Neuronal stem cell (in vitro differentiated cells): ENCODE data around the gene ELOVL6.

Source experiments
- DNase-seq: peaks from one replicate; pipeline ENCODE4 v3.0.0-alpha.2; 2013; ENCODE audit warnings: low spot score
- H2AFZ ChIP-seq: one replicate; pipeline ENCODE4 v1.6.1; 2013; ENCODE audit warnings: mild to moderate bottlenecking, low read length, inconsistent platforms
- H2AK5ac ChIP-seq: 2 replicates; pipeline ENCODE4 v1.6.1; 2013; ENCODE audit warnings: low read depth, mild to moderate bottlenecking, inconsistent platforms, low read length, moderate library complexity, mixed read lengths
- H2BK120ac ChIP-seq: 2 replicates; pipeline ENCODE4 v1.6.1; 2013; ENCODE audit warnings: low read depth, mild to moderate bottlenecking, inconsistent platforms, low read length, moderate library complexity, mixed read lengths
- H2BK12ac ChIP-seq: one replicate; pipeline ENCODE4 v1.6.1; 2013; ENCODE audit warnings: low read length, inconsistent platforms
- H2BK15ac ChIP-seq: 2 replicates; pipeline ENCODE4 v1.6.1; 2013; ENCODE audit warnings: mild to moderate bottlenecking, low read length, inconsistent platforms, mixed read lengths
- H2BK5ac ChIP-seq: one replicate; pipeline ENCODE4 v1.6.1; 2013; ENCODE audit warnings: inconsistent platforms, mild to moderate bottlenecking, low read length, moderate library complexity
- H3K14ac ChIP-seq: one replicate; pipeline ENCODE4 v1.6.1; 2013; ENCODE audit warnings: low read length, inconsistent platforms
- H3K18ac ChIP-seq: 2 replicates; pipeline ENCODE4 v1.6.1; 2013; ENCODE audit warnings: low read length, inconsistent platforms
- H3K23ac ChIP-seq: 2 replicates; pipeline ENCODE4 v1.6.1; 2013; ENCODE audit warnings: low read depth, mild to moderate bottlenecking, mixed read lengths, low read length, inconsistent platforms; ENCODE audit not compliant: poor library complexity
- H3K27ac ChIP-seq: replicated peaks from 3 replicates; pipeline ENCODE4 v1.5.1; 2013; ENCODE audit warnings: low read length, inconsistent platforms
- H3K27me3 ChIP-seq, 3 experiments: 2 replicates each; pipeline ENCODE4 v1.6.1; 2013; ENCODE audit warnings: low read length in 3 of 3, mild to moderate bottlenecking in 2 of 3, inconsistent platforms in 1 of 3, low read depth in 1 of 3, mixed read lengths in 1 of 3, moderate library complexity in 1 of 3; ENCODE audit not compliant: control insufficient read depth in 3 of 3, insufficient read depth in 3 of 3
- H3K36me3 ChIP-seq, 2 donors: replicated peaks in 1 of 2; 2 replicates each; pipeline ENCODE4 v1.6.1; 2013; ENCODE audit warnings: low read length in 2 of 2; ENCODE audit not compliant: control insufficient read depth in 2 of 2, insufficient read depth in 2 of 2
- H3K4ac ChIP-seq: 2 replicates; pipeline ENCODE4 v1.6.1; 2013; ENCODE audit warnings: inconsistent platforms, mild to moderate bottlenecking, low read length, moderate library complexity
- H3K4me1 ChIP-seq, 2 donors: 1 replicate in 1 of 2; 2 replicates in 1 of 2; pipeline ENCODE4 v1.6.1; 2013; ENCODE audit warnings: low read length in 2 of 2, low read depth in 1 of 2; ENCODE audit not compliant: control insufficient read depth in 2 of 2, insufficient read depth in 1 of 2
- H3K4me2 ChIP-seq: one replicate; pipeline ENCODE4 v1.6.1; 2013; ENCODE audit warnings: mild to moderate bottlenecking, low read length, inconsistent platforms; ENCODE audit not compliant: insufficient read depth, poor library complexity, severe bottlenecking
- H3K4me3 ChIP-seq, 2 donors: 2 replicates each; pipeline ENCODE4 v1.5.1; 2013; ENCODE audit warnings: low read length in 2 of 2, mild to moderate bottlenecking in 2 of 2, inconsistent platforms in 1 of 2, moderate library complexity in 1 of 2
- H3K79me1 ChIP-seq: one replicate; pipeline ENCODE4 v1.6.1; 2013; ENCODE audit warnings: low read depth, mild to moderate bottlenecking, inconsistent platforms, low read length, moderate library complexity
- H3K9ac ChIP-seq: one replicate; pipeline ENCODE4 v1.6.1; 2013; ENCODE audit warnings: mild to moderate bottlenecking, low read depth, low read length, inconsistent platforms; ENCODE audit not compliant: poor library complexity
- H3K9me3 ChIP-seq, 2 donors: replicated peaks in 1 of 2; 2 replicates each; pipeline versions ENCODE3 to v1.6.1; 2013; ENCODE audit warnings: low read length in 2 of 2, mild to moderate bottlenecking in 2 of 2, inconsistent platforms in 1 of 2, low read depth in 1 of 2, mixed read lengths in 1 of 2, moderate library complexity in 1 of 2; ENCODE audit not compliant: control insufficient read depth in 2 of 2, insufficient read depth in 1 of 2
- H4K8ac ChIP-seq: one replicate; pipeline ENCODE4 v1.6.1; 2013; ENCODE audit warnings: low read depth, mild to moderate bottlenecking, inconsistent platforms, low read length, moderate library complexity
- H4K91ac ChIP-seq: one replicate; pipeline ENCODE4 v1.6.1; 2013; ENCODE audit warnings: low read length, low read depth, mild to moderate bottlenecking, inconsistent platforms; ENCODE audit not compliant: poor library complexity
- WGBS, 2 donors: extraction: QIAGEN DNeasy Blood & Tissue Kit; methylation state at CpG; one replicate each; pipeline ENCODE4 v1.1.7; 2013; ENCODE audit warnings: missing lambda C conversion rate in 2 of 2, mixed read lengths in 1 of 2; ENCODE audit not compliant: insufficient read length in 2 of 2, insufficient replicate concordance in 1 of 2; ENCODE audit errors: extremely low coverage in 2 of 2; 5-methylcytosine and 5-hydroxymethylcytosine counted together

The ELOVL6 gene

GRCh38 chr4:110007217-110007616 lies 191.2 kb downstream of the ELOVL6 start:
- H3K4ac ChIP-seq: no peak overlapping the region
- no peak overlapping the region for H3K9ac ChIP-seq
- no peak overlapping the region for H3K27ac ChIP-seq
- no peak overlapping the region for H2BK120ac ChIP-seq
- H2BK15ac ChIP-seq: no peak overlapping the region
- no peaks in the 10 kb centered on the region for H3K9me3 ChIP-seq
- H2AK5ac ChIP-seq: no peak overlapping the region
- no peak overlapping the region for H4K8ac ChIP-seq
- H3K79me1 ChIP-seq: no peaks in the 10 kb centered on the region
- H3K14ac ChIP-seq: no peak overlapping the region
- no peak for DNase-seq
- H3K23ac ChIP-seq: no peak overlapping the region
- H2BK5ac ChIP-seq: no peak overlapping the region
- H2AFZ ChIP-seq: no peak overlapping the region
- WGBS, 2 donors: no CpG with 5 or more reads among the region's 3 CpGs
- no peak overlapping the region for H3K4me2 ChIP-seq
- no peak overlapping the region for H4K91ac ChIP-seq
- no peak overlapping the region for H3K4me3 ChIP-seq
- peaks cover 2 to 6% of the 10 kb centered on the region in 2 donors for H3K4me1 ChIP-seq
- no peak overlapping the region for H2BK12ac ChIP-seq
- no peak overlapping the region for H3K18ac ChIP-seq
- H3K27me3 ChIP-seq: no peaks in the 10 kb centered on the region
- H3K36me3 ChIP-seq: no peaks in the 10 kb centered on the region

- H3K18ac ChIP-seq: no peak overlapping the region
- H2BK5ac ChIP-seq: no peak overlapping the region
- no peak overlapping the region for H2BK120ac ChIP-seq
- no peak overlapping the region for H4K91ac ChIP-seq
- no peak overlapping the region for H2BK12ac ChIP-seq
- H3K27me3 ChIP-seq: no peaks in the 10 kb centered on the region
- DNase-seq: peak; percentile 37
- WGBS, 2 donors: no CpG with 5 or more reads among the region's 1 CpG
- H3K23ac ChIP-seq: no peak overlapping the region
- no peak overlapping the region for H4K8ac ChIP-seq
- H3K27ac ChIP-seq: no peak overlapping the region
- no peak overlapping the region for H2AFZ ChIP-seq
- H3K79me1 ChIP-seq: no peaks in the 10 kb centered on the region
- H3K36me3 ChIP-seq: no peaks in the 10 kb centered on the region
- H2BK15ac ChIP-seq: no peak overlapping the region
- no peak overlapping the region for H3K4me3 ChIP-seq
- no peak overlapping the region for H3K4me2 ChIP-seq
- H3K4me1 ChIP-seq: peaks cover 2 to 6% of the 10 kb centered on the region in 2 donors
- H3K14ac ChIP-seq: no peak overlapping the region
- no peaks in the 10 kb centered on the region for H3K9me3 ChIP-seq
- H3K9ac ChIP-seq: no peak overlapping the region
- H3K4ac ChIP-seq: no peak overlapping the region
- H2AK5ac ChIP-seq: no peak overlapping the region
Observed at GRCh38 chr4:110005461-110006056, 192.9 kb downstream of the ELOVL6 start.

GRCh38 chr4:110004556-110004955 lies 193.9 kb downstream of the ELOVL6 start:
- no peak overlapping the region for H2AFZ ChIP-seq
- H4K8ac ChIP-seq: no peak overlapping the region
- H3K23ac ChIP-seq: no peak overlapping the region
- no peak overlapping the region for H2BK12ac ChIP-seq
- DNase-seq: no peak
- no CpG with 5 or more reads among the region's 1 CpG for WGBS, 2 donors
- no peaks in the 10 kb centered on the region for H3K79me1 ChIP-seq
- no peaks in the 10 kb centered on the region for H3K36me3 ChIP-seq
- H3K4me3 ChIP-seq: no peak overlapping the region
- no peak overlapping the region for H3K27ac ChIP-seq
- no peak overlapping the region for H2AK5ac ChIP-seq
- no peak overlapping the region for H3K9ac ChIP-seq
- no peaks in the 10 kb centered on the region for H3K9me3 ChIP-seq
- peaks cover 2 to 6% of the 10 kb centered on the region in 2 donors for H3K4me1 ChIP-seq
- H4K91ac ChIP-seq: no peak overlapping the region
- H2BK5ac ChIP-seq: no peak overlapping the region
- H3K4ac ChIP-seq: no peak overlapping the region
- H3K18ac ChIP-seq: no peak overlapping the region
- no peak overlapping the region for H2BK15ac ChIP-seq
- no peak overlapping the region for H2BK120ac ChIP-seq
- H3K14ac ChIP-seq: no peak overlapping the region
- no peak overlapping the region for H3K4me2 ChIP-seq
- H3K27me3 ChIP-seq: no peaks in the 10 kb centered on the region

GRCh38 chr4:110003401-110004187 lies 194.8 kb downstream of the ELOVL6 start:
- Histone ChIP-seq H3K27ac (no peak overlapping the region), H2BK120ac (no peak overlapping the region), H3K79me1 (no peaks in the 10 kb centered on the region), H3K18ac (no peak overlapping the region), H3K9me3 (no peaks in the 10 kb centered on the region), H4K8ac (no peak overlapping the region), H3K4me3 (no peak overlapping the region), H3K4me2 (no peak overlapping the region), H4K91ac (no peak overlapping the region), H3K4ac (no peak overlapping the region), H2AFZ (no peak overlapping the region), H2AK5ac (no peak overlapping the region), H3K23ac (no peak overlapping the region), H2BK12ac (no peak overlapping the region), H3K4me1 (peaks cover under 1 to 6% of the 10 kb centered on the region in 2 donors), H3K14ac (no peak overlapping the region), H2BK15ac (no peak overlapping the region), H3K27me3 (no peaks in the 10 kb centered on the region), H2BK5ac (no peak overlapping the region), H3K36me3 (no peaks in the 10 kb centered on the region), H3K9ac (no peak overlapping the region)
- no CpG with 5 or more reads among the region's 6 CpGs for WGBS, 2 donors
- no peak for DNase-seq
